HG02798 (cell line): ENCODE data around the gene LONP2.
A peak's percentile ranks its signal among the peaks of the same experiment; 100 is the strongest.
"Not testable (repeated sequence)": the region's sequence is repeated elsewhere in the genome, so short reads cannot be mapped to it uniquely, and the experiment has no call there.

ENCODE experiments used
- ATAC-seq: cut with Tn5 transposase; IDR thresholded peaks from one replicate; pipeline ENCODE4 v1.9.1; 2021; ENCODE audit warnings: mild to moderate bottlenecking; ENCODE audit not compliant: unreplicated experiment, poor library complexity

The LONP2 gene

DNA sequence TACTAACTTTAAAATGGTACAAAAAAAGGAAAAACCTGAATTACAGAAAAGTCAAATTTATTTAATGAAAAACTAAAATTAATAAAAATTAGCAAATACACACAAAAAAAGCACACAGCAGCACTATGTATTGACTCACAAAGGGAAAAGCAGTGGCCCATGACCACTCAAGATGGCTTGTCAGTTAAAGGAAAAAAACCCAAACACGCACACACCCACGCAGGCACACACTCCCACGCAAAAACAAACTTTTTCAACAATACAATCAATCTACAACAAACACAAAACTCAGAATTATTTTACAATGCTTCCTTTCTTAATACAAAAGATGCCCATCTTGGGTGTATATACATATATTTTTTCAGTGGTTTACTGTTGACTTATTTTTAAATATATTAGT lies 116.9 kb downstream of the LONP2 start:
- ATAC-seq: no peak

DNA sequence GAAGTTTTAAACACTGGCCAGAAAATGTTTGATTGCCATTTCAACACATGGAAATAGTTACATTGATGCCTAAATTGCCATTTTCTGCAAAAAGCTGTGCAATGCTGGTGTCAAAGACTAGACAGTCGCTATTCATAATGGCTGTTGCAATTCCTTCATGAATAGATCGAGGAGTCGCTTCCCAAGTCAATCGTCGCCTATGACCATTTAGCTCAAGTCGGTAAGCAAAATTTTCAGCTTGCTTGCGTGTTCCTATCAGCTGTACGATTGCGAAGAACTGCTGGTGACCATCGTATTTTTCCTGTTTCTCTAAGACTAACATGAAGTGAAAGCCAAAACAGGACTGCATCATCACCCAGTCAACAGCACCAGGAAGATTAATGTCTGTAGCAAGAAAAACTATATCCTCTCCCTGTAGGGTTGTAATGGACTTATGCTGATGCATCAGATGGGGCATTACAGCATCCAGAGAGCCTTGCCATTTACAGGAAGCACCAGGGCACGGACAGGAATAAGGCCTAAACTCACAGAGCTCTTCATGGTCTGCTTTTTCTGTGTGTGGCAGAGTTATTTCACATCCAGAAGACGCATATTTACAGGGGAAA lies 117.5 kb downstream of the LONP2 start:
- ATAC-seq: no peak

DNA sequence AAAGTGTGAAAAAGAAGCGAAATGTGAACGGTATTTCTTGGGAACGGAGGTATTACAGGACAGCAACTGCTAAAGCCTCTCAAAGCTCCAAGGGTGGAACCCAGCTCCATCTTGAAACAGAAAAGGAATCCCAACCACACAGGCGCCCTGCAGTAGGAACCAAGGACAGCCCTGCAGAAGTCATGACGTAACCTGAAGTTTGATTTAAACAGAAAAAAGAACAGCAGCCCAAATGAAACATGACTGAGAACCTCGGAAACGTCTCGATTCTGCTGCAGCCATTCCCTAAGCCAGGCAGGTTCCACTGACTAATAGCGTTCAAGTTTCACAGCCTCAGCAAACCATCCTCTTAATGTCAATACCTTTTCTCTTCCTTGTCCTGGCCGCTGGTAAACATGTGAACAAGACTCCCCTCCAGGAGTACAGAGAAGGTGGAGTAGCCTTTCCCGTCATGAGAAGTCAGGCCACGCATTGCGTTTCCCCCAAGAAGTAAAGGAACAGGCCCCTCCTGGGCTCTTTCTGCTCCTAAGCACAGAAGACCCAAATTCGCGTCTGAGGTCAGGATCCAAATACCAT lies 121.0 kb downstream of the LONP2 start:
- no peak for ATAC-seq

DNA sequence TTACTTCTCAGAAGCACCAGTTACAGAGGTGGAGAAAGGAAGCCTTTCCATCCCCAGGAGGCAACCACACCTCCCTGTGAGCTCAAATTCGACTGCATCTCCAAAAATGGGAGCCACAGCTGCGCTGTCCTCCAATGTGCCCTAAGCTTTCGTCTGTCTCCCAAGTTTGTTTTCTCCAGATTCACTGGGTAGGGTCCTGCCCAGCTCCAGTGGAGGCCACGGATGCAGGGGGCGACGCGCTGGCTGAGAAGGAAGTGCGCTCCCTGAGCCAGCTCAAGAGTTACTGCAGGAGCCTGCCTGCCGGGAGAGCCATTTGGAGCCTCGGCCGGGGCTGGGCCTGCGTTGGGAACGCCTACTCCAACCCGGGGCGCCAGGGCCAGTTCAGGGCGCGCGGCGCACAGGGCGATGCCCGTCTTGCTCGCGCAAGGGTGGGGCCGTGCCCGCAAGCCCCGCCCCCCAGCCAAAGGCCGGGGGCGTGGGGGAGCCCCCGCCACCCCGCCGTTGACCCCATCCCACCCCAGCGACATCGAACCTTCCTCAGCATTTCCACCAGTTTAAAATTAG lies 121.6 kb downstream of the LONP2 start:
- ATAC-seq: peak; percentile 95

DNA sequence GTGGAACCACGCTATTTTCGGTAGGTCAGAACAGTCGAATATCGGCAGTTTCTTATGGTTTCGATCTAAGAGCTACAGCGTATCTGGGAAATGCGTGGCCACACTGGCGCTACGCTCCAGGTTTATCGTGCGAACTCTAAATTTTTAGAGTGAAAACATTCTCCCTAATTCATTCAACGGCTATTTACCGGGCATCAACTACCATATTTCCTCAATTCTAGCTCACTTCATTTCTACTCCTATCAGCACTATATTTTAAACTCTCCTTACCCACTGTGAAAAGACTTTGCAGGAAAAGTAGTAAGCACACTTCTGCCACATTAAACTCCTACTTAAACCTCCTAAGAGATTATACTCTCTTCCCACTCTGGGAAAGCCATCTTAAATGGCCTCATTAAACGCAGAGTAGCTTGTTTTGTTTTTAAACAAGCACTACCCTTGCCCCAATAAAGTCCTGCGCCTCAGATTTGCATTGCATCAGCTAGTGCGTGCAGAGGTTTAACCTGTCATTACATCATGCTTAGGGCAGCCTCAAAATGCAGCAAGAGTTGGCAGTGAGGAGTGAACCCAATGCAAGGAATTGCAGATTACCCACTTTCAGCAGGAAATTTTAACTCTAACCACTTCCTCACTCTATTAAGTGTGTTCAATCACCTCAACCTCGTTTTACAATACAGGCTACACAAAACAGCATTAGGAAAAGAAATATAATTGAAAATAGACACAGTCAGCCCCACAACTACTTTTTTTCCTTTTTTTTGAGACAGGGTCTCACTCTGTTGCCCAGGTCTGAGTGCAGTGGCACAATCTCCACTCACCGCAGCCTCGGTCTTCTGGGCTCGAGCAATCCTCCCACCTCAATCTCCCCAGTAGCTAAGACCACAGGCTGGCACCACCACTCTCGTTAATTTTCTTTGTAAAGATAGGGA lies 122.3 kb downstream of the LONP2 start:
- peak; percentile 64 for ATAC-seq

DNA sequence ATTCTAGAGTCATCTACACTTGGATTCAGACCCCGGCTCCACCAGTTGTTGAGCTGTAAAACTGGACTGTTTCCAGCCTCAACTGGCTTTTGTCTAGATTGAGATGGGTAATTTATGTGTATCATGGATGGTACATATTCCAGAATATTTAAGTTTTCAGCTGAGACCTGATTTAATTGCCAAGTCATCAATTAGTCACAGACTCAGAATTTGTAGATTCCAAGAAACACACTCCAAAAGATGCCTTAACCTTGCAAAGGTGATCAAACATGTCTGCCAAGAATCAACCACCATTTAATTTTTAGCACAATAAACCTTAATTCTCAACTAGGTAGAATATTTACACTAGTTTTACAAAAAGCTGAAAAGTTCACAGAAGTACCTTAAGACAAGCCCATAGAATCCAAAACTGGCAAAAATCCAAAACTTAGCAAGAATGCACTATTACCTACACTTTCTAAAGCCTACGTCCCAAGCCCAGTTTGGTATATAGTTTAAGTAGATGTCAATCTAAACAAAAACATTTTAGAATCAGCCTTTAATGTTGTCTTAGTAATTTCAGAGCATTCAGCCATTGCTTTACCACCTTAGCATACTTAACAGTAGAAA lies 123.4 kb downstream of the LONP2 start:
- ATAC-seq: no peak

DNA sequence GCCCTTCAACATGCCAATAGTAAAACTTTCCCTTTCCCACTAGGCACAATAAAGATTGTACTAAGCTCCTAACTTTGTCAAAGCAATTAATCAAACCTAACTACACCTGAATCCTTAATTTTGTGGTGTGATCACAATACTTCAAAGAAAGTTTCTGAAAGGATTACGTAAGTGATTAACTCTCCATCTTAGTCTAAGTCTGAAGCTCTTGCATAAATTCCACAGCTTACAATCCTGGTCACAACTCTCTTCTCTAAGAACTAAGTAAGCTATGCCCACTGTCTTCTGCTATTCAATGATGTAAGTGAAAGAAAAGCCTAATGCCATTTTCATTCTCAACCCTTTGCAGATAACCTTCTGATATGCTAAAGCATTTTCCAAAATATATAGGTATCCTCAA lies 125.7 kb downstream of the LONP2 start:
- ATAC-seq: no peak

DNA sequence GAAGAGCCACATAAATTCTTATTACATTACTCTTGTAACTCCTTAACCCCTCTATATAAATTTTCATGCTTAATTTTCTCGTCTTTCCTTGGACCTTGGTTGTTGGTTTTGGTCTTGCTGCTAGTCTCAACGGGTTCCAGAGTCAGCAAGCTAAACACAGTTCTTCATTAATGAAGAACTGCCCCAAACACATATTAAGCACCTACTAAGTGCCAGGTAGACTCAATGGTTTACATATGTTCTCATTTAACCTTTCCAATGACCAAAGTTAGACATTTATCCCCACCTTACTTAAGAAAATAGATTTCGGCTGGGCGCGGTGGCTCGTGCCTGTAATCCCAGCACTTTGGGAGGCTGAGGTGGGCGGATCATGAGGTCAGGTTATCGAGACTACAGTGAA lies 126.1 kb downstream of the LONP2 start:
- no peak for ATAC-seq

DNA sequence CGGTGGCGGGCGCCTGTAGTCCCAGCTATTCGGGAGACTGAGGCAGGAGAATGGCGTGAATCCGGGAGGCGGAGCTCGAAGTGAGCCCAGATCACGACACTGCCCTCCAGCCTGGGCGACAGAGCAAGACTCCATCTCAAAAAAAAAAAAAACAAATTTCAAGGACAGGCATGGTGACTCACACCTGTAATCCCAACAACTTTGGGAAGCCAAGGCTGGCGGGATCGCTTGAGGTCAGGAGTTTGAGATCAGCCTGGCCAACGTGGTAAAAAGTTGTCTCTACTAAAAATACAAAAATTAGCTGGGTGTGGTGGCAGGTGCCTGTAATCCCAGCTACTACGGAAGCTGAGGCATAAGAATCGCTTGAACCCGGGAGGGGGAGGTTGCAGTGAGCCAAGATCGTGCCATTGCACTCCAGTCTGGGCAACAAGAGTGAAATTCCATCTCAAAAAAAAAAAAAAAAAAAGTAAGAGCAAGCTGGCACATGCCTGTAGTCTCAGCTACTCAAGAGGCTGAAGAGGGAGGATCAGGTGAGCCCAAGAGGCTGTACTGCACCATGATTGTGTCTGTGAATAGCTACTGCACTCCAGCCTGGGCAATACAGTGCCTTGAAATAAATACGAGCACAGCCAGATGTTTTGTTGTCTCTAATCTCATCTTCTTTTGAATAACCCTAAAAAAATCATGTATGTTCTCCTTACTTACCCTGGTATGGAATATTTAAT lies 126.7 kb downstream of the LONP2 start:
- not testable (repeated sequence) for ATAC-seq

DNA sequence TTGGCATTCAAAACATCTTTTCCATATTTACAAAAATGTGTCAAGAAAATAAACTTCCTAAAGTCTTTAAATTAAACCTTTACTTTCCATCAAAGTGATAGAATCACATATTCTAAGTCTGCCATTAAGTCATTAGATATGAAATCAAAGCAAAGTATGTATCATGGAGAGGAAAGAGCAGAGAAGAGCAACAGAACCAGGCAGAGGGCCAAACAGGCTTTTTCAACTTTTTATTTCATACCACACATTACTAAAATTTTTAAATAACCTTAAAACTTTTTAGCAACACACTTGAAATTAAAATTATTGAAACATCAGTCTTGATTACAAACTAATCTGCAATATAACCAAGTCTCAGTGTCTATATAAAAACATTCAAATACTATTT lies 127.3 kb downstream of the LONP2 start:
- no peak for ATAC-seq

DNA sequence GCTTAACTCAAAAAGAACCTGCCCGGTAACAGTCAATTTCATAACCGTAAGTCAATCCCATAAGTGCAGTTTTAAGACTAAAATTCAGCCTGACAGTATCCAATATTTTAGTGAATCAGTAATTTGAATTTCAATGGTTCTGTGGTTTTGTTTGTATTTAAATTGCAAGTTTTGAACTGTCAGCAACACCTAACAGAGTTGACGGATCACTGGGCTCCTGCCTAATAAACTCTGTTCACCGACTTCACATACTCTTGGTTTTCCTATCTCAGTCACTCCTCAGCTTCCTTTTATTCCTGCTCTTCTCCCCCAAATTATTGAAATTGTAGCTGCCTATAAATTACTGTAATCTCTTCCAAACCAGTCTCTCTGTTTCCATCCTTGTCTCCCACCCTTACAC lies 128.6 kb downstream of the LONP2 start:
- ATAC-seq: no peak

DNA sequence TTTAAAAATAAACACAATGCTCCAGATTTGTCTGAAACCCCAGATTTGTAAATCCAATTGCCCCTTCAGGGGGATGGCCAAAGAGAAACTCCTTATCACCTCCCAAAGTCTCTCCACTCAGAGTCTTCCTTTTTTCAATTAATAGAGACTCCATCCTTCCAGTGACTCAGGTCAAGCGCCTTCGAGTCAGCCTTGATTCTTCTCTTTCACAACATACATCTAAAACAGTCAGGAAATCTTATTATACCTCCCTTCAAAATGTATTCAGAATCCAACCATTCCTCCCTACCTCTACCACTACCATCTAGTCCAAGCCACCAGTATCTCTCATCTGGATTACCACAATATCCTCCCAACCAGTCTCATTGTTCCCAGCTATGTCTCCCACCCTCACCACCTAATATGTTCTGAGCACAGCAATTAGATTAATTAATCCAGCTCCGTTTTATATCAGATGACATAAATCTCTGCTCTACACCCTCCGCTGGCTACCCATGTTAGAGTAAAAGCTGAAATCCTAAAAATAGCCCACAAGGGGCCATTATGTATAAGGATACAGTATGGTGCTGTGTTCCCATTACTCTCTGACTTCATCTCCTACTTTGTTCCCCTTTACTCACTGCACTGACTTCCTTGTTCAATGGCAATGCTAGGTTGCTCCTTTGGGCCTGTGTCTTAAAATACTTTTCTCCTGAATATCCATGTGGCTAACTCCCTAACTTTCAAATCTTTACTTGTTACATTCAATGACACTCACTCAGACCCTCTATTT lies 129.3 kb downstream of the LONP2 start:
- no peak for ATAC-seq

DNA sequence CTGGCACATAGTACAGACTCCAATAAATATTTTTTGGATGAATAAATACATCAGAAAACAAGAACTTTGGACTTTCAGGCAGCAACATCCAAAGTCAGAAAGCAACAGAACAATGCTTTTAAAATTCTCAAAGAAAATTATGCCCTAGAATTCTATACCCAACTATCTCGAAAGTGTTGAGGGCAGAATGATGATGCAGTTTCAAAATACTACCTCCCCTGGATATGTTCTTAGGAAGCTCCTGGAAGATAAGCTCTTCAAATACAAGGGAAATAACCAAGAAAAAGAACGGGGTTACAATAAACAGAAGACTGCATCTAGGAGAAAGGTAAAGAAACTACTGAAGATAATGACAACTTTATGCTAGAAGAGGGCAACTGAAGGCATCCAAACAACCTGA lies 130.2 kb downstream of the LONP2 start:
- ATAC-seq: no peak

DNA sequence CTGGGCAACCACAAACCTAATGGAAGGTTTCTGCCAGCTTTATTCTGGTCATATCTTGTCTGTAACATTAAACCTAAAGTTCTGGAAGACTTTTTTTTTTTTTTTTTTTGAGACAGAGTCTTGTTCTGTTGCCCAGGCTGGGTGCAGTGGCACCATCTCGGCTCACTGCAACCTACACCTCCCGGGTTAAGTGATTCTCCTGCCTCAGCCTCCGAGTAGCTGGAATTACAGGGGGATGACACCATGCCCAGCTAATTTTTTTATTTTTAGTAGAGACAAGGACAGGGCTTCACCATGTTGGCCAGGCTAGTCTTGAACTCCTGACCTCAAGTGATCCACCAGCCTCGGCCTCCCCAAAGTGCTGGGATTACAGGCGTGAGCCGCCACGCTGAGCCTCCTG lies 133.2 kb downstream of the LONP2 start:
- not testable (repeated sequence) for ATAC-seq

DNA sequence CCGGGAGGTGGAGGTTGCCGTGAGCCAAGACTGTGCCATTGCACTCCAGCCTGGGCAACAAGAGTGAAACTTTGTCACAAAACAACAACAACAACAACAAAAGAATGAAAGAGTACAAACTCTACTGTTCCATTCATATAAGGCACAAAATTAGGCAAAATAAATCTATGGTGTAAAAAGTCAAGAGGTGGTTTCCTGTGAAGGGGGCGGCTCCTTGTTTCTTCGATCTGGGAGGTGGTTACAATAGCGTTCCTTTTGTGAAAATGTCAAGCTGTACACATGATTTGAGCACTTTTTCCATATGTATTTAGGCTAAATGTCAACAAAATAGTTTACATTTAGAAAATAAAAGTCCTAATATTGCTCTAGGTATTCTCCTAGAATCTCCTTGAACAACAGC lies 134.2 kb downstream of the LONP2 start:
- no peak for ATAC-seq

DNA sequence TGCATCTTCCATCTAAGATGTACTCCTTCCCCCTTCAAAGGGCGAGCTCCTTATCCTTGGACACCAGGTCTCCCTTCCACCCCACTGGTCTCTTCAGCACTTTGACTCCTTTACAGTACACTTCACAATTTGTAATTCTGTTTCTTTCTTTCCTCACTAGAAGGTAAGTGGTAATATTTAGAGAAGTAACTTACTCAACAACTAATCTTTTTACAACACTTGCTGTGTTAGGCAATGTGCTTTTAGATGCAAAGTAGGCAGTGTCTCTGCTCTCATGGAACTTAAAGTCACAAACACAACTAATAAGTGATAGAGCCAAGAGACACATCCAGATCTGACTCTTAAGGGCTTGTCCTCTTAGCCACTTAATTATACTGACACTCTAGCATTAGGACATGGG lies 134.7 kb downstream of the LONP2 start:
- no peak for ATAC-seq

DNA sequence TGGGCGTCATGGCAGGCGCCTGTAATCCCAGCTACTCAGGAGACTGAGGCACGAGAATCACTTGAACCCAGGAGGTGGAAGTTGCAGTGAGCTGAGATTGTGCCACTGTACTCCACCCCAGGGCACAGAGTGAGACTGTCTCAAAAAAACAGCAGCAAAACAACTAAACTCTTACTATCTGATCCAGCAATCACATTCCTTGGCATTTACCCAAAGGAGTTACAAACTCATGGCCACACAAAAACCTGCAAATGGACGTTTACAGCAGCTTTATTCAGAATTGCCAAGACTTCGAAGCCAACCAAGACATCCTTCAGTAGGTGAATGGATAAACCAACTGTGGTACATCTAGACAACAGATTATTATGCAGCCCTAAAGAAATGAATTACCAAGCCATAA lies 137.1 kb downstream of the LONP2 start:
- ATAC-seq: no peak

DNA sequence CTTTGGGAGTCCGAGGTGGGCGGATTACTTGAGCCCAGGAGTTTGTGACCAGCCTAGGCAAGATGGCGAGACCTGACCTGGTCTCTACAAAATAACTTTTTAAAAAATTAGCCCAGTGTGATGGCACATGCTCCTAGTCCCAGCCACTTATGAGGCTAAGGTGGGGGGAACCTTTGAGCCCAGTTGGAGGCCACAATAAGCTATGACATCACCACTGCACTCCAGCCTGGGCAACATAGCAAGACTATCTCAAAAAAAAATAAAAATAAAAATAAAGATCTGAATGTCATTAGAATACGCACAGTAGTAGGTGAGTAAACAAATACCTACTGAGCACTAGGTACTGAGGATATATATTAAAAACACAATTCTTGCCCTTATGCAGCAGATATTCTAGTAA lies 138.0 kb downstream of the LONP2 start:
- ATAC-seq: no peak
